AG09319 (cell line): ENCODE data around the gene RPS26.

Experiments
- DNase-seq: peaks from one replicate; pipeline ENCODE4 v3.0.0-alpha.2; 2010; ENCODE audit warnings: low read depth; ENCODE audit errors: extremely low read depth
- TF ChIP-seq, protein P1 (sequence below): IDR thresholded peaks from 2 replicates; pipeline ENCODE4 v1.5.1; 2011; ENCODE audit warnings: low read depth, mild to moderate bottlenecking, inconsistent platforms, low read length, moderate library complexity

Gene RPS26

DNA sequence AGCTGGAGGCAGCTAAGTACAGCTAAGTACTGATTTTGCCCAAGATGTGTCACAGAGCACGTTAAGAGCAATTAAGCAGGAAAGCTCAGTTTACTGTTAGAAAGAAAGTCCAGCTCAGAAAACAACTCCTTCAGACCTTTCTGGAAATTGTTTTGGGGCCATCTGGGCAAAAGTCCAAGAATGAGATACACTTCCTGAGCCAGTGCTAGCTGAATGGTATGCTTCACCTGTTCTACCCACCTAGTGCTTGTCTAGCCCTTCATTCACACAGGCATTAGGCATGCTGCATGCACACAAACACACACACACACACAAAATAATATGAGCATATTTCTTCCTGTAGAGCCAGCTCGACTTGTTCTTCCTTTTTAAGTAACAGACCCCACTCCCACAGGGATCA lies 27.5 kb upstream of the RPS26 start:
- no peak for DNase-seq
- TF ChIP-seq, protein P1, sequence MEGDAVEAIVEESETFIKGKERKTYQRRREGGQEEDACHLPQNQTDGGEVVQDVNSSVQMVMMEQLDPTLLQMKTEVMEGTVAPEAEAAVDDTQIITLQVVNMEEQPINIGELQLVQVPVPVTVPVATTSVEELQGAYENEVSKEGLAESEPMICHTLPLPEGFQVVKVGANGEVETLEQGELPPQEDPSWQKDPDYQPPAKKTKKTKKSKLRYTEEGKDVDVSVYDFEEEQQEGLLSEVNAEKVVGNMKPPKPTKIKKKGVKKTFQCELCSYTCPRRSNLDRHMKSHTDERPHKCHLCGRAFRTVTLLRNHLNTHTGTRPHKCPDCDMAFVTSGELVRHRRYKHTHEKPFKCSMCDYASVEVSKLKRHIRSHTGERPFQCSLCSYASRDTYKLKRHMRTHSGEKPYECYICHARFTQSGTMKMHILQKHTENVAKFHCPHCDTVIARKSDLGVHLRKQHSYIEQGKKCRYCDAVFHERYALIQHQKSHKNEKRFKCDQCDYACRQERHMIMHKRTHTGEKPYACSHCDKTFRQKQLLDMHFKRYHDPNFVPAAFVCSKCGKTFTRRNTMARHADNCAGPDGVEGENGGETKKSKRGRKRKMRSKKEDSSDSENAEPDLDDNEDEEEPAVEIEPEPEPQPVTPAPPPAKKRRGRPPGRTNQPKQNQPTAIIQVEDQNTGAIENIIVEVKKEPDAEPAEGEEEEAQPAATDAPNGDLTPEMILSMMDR, result no peak

DNA sequence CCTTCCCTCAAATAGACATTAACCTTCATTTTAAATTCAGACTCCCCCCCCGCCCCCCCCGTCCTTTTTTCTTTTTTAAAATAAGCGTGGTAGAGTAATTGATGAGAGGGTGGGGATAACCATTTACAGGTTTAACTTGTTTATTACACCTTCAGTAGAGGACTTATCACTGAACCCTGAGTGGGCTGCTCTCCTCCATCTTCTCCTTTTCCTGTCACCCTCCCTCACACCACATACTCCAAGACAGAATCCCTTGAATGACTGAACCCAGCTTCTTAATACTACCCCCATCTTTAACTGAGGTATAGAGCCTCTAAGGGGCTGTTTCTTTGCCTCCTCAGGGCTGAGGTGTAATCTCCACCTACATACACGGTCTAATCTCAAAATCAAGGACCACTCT lies 24.5 kb upstream of the RPS26 start:
- TF ChIP-seq, protein P1, result no peak

DNA sequence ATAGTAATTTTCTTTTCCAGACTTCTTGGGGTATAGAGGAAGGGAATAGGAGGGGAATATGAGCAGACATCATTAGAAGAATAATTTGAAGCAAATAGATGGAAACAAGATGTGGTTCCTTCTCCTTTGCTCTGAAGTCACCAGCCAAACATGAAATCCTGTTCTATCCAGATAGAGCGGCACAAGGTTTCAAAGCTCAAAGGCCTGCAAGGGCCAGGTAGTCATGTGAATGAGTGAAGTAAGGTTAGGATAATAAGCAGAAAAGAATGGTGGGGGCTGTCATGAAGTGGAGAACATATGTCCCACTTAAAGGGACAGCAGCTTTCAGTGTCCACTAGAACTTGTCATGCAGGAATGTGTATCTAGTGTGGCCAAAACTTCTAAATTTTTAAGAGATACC lies 23.4 kb upstream of the RPS26 start:
- TF ChIP-seq, protein P1, result no peak
- no peak for DNase-seq

More for the DNA sequence above, 24.5 kb upstream of the RPS26 start:
- no peak for DNase-seq

DNA sequence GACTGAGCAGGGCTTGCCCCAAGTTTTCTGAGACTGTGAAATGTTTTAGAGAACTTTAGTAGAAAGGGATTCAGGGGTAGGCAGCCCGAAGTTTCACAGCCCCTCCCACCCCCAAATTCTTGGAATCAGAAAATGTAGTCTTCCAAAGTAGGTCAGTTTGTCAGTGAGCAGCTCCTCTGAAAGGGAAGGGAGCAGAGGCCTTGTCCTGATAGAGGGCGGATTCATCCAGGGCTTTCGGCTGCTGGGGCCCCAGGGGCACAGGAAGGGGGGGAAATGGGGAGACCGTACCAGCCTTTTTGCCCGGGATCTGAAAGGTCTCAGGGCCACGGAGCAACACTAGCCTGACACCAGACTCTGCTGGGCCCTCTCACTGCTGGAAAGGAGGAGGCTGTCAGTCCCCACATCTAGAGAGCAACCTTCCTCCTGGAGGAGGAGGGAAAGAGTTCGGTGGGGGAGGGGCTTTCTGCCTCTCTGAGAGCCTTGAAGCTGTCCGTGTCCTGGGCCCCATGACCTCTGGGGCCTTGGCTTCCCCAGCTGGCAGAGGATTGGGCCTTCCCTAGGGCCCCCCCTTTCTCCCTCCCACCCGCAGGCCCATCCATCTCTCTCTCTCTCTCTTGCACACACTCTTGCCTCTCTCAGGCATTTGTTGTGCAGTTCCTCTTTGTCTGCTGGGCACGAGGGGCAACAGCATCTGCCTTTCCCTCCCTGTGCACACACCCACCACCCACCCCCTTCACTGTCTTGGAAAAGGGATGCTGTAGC lies 21.1 kb upstream of the RPS26 start, which contains the start of gene IKZF4:
Gene IKZF4, plus strand, starts transcription at position 621 of the 762 bp plus-strand sequence. CDS start 451 bp downstream, outside the sequence.
- TF ChIP-seq, protein P1, result no peak
- DNase-seq, result peak; percentile 12

DNA sequence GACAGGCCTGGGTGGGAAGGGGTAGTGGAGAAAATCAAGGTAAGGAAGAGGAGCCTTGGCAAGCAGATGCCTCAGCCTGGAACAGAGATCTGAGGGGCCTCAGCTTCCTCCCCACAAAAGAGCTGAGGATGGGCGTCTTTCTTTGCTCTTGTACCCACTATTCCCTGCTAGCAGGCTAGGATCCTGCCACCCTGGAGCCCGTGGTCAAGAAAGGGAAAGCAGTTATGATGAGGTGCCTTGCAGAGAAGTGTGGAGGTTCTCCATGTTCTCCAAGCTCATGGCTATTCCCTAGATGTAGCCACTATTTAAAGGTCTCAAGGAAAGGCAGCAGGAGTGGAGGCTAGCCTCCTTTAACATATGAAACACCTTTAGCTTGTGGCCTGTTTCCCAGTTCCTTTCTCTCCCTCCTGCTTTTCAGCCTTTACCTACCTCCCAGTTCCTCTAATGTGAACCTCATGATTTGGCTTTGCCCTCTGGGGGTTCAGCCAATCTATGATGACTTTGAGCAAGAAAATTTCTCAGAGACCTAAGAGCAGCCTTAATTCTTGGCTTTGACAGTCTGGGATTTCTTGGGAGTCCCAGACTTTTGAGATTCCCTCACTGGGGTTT lies 19.7 kb upstream of the RPS26 start:
- DNase-seq, result no peak
- TF ChIP-seq, protein P1, result no peak

DNA sequence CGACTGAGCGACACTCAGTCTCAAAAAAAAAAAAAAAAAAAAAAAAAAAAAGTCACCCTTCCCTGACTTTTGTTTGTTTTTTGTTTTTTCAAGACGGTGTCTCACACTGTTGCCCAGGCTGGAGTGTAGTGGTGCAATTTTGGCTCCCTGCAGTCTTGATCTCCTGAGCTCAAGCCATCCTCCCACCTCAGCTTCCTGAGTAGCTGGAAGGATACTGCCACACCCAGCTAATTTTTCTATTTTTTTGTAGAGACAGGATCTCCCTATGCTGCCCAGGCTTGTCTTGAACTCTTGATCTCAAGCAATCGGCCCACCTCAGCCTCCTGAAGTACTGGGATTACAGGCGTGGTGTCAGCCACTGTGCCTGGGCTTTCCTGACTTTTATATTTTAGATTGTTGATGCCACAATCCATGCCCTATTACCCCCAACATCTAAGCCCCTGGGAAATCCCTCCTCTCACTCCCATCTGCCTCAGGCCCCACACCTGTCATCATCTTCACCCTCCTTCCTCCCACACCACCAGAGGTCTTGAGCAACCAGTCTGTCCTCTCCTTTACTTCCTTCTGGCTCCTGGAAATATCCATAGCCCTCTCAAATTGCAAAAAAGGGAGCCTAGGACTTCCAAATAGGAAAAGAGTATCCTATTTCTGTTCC lies 13.1 kb upstream of the RPS26 start:
- TF ChIP-seq, protein P1, result no peak
- no peak for DNase-seq

DNA sequence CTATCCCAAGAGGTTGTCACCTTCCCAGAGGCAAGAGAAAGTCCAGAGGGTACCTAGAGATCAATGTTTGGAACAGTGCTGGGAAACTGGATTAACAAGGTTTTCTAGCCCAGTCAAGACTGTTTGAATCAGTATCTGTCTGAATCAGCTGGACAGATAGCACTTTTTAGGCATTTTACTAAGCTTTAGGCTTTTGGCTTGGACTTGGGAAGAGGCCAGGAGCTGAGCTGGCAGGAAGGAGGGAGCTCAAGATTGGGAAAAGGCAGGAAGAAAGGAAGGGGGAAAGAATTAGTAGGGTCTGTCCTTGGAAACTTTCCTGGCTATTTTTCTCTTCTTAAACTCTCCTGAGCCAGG lies 12.6 kb upstream of the RPS26 start:
- TF ChIP-seq, protein P1, result no peak
- DNase-seq, result no peak
